Ishikawa (cell line): Measurements from ENCODE around the gene RDH8.

Experiments
- CEBPB ChIP-seq: IDR thresholded peaks from 2 replicates; pipeline ENCODE4 v1.6.1; 2012
- CREB1 ChIP-seq: IDR thresholded peaks from 2 replicates; pipeline ENCODE4 v1.6.1; 2012; ENCODE audit warnings: low read depth
- EGR1 ChIP-seq: IDR thresholded peaks from 2 replicates; pipeline ENCODE4 v1.6.1; 2012
- EP300 ChIP-seq: IDR thresholded peaks from 2 replicates; pipeline ENCODE4 v1.6.1; 2012; ENCODE audit warnings: borderline replicate concordance
- FOXM1 ChIP-seq: IDR thresholded peaks from 2 replicates; pipeline ENCODE4 v1.6.1; 2012; ENCODE audit warnings: low read depth, borderline replicate concordance
- NFIC ChIP-seq: IDR thresholded peaks from 2 replicates; pipeline ENCODE4 v1.6.1; 2012
- RAD21 ChIP-seq: IDR thresholded peaks from 2 replicates; pipeline ENCODE4 v1.6.1; 2012; ENCODE audit warnings: low read depth
- TAF1 ChIP-seq: IDR thresholded peaks from 2 replicates; pipeline ENCODE4 v1.6.1; 2012; ENCODE audit warnings: low read depth, mild to moderate bottlenecking
- TCF12 ChIP-seq: IDR thresholded peaks from 2 replicates; pipeline ENCODE4 v1.6.1; 2012; ENCODE audit warnings: low read depth
- TEAD4 ChIP-seq: IDR thresholded peaks from 2 replicates; pipeline ENCODE4 v1.6.1; 2012
- YY1 ChIP-seq: IDR thresholded peaks from 2 replicates; pipeline ENCODE4 v1.6.1; 2012; ENCODE audit warnings: low read depth
- ZBTB7A ChIP-seq: IDR thresholded peaks from 2 replicates; pipeline ENCODE4 v1.6.1; 2012; ENCODE audit warnings: low read depth
- TF ChIP-seq, protein P1 (sequence below): IDR thresholded peaks from 2 replicates; pipeline ENCODE4 v1.6.1; 2012
- TF ChIP-seq, protein P2 (sequence below): IDR thresholded peaks from 2 replicates; pipeline ENCODE4 v1.6.1; 2012; ENCODE audit warnings: low read depth, mild to moderate bottlenecking
- TF ChIP-seq, protein P3 (sequence below): IDR thresholded peaks from 2 replicates; pipeline ENCODE4 v1.6.1; 2012

RDH8 gene

DNA sequence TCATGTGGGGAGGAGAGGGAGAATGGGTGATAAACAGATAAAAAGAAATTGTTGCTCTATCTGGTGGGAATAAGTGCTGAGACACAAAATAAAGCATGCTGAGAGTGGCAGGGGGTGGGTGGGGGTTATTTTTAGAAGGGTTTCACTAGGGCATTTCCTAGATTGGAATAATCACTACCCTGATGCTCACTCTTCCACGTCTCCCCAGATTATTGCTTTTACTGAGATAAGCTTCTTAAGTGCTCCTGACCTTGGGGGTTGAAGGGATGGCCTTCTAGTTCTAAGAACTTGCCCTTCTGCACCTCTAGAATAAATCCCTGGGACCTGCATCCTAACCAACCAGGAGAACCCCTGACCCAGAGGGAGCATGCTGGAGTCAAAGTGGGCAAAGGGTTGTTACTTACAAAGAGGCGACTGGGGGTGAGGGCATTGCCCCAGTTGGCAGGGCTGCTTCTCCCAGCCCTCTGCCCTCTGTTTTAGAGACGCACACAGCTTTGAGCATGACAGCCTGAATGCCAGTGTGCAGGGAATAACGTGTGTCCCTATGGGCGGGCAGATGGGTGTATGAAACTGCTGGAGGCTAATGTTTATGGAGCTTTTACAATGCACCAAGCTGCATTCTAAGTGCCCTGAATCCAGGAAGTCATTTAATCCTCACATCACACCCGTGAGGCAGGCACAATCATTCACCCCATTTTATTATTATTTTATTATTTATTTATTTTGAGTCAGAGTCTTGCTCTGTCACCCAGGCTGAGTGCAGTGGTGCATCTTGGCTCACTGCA is 743 bp downstream of the RDH8 start:
- TF ChIP-seq FOXM1 (no peak), ZBTB7A (no peak), EP300 (no peak), TCF12 (no peak)
- TF ChIP-seq, protein P1, sequence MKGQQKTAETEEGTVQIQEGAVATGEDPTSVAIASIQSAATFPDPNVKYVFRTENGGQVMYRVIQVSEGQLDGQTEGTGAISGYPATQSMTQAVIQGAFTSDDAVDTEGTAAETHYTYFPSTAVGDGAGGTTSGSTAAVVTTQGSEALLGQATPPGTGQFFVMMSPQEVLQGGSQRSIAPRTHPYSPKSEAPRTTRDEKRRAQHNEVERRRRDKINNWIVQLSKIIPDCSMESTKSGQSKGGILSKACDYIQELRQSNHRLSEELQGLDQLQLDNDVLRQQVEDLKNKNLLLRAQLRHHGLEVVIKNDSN, result no peak

DNA sequence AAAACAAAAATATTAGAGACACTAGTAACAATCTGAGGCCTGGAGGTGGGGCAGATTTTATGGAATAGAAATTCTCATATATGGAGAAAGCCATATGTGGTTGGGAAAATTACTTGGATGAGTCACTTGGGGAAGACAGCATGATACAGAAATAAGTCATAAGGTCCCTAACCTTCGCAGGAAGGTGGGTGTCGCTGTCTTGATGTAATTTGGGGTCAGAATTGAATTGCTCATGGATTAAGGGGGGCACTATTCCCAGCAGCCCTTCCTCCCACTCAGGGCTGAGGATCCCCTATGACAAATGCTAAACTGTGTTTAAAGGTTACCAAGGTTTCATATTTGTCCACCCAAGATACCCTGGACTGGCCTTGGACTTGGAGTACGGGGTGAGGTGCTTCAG is 5.0 kb downstream of the RDH8 start:
- TF ChIP-seq, protein P2, sequence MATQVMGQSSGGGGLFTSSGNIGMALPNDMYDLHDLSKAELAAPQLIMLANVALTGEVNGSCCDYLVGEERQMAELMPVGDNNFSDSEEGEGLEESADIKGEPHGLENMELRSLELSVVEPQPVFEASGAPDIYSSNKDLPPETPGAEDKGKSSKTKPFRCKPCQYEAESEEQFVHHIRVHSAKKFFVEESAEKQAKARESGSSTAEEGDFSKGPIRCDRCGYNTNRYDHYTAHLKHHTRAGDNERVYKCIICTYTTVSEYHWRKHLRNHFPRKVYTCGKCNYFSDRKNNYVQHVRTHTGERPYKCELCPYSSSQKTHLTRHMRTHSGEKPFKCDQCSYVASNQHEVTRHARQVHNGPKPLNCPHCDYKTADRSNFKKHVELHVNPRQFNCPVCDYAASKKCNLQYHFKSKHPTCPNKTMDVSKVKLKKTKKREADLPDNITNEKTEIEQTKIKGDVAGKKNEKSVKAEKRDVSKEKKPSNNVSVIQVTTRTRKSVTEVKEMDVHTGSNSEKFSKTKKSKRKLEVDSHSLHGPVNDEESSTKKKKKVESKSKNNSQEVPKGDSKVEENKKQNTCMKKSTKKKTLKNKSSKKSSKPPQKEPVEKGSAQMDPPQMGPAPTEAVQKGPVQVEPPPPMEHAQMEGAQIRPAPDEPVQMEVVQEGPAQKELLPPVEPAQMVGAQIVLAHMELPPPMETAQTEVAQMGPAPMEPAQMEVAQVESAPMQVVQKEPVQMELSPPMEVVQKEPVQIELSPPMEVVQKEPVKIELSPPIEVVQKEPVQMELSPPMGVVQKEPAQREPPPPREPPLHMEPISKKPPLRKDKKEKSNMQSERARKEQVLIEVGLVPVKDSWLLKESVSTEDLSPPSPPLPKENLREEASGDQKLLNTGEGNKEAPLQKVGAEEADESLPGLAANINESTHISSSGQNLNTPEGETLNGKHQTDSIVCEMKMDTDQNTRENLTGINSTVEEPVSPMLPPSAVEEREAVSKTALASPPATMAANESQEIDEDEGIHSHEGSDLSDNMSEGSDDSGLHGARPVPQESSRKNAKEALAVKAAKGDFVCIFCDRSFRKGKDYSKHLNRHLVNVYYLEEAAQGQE, result no peak
- TF ChIP-seq TEAD4 (no peak), RAD21 (no peak), EGR1 (no peak), TCF12 (no peak), CREB1 (no peak), TAF1 (no peak)

DNA sequence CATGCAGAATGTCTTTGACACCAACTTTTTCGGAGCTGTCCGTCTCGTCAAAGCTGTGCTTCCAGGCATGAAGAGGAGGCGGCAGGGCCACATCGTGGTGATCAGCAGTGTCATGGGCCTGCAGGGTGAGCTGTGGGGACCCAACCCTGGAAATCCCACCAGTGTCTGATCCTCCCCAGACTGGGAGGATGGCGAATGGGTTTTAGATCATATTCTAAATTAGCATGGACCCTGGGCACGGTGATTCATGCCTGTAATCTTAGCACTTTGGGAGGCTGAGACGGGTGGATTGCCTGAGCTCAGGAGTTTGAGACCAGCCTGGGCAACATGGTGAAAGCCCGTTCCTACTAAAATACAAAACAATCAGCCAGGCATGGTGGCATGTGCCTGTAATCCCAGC is 5.5 kb downstream of the RDH8 start:
- no peak for TF ChIP-seq ZBTB7A
- TF ChIP-seq FOXM1, result no peak
- TF ChIP-seq RAD21, result no peak
- TF ChIP-seq EGR1, result no peak
- no peak for TF ChIP-seq TAF1
- TF ChIP-seq EP300, result no peak
- TF ChIP-seq NFIC, result no peak
- TF ChIP-seq, protein P3, sequence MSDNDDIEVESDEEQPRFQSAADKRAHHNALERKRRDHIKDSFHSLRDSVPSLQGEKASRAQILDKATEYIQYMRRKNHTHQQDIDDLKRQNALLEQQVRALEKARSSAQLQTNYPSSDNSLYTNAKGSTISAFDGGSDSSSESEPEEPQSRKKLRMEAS, result no peak
- no peak for TF ChIP-seq CEBPB
- TF ChIP-seq CREB1, result no peak
- TF ChIP-seq TCF12, result no peak
- no peak for TF ChIP-seq TEAD4
- TF ChIP-seq, protein P1, result no peak
- TF ChIP-seq, protein P2, result no peak
- no peak for TF ChIP-seq YY1

DNA sequence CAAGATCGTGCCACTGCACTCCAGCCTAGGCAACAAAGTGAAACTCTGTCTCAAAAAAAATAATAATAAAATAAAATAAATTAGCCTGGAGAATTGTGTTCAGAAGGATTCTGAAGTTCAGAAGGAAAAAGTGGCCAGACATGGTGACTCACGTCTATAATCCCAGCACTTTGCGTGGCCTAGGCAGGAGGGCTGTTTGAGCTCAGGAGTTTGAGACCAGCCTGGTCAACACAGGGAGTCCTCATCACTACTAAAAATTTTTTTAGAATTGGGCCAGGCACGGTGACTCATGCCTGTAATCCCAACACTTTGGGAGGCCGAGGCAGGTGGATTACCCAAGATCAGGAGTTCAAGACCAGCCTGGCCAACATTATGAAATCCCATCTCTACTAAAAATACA is 6.0 kb downstream of the RDH8 start:
- TF ChIP-seq, protein P3, result no peak
- TF ChIP-seq CEBPB (no peak), FOXM1 (no peak), NFIC (no peak), CREB1 (no peak), EP300 (no peak), TCF12 (no peak), TEAD4 (no peak), EGR1 (no peak)

DNA sequence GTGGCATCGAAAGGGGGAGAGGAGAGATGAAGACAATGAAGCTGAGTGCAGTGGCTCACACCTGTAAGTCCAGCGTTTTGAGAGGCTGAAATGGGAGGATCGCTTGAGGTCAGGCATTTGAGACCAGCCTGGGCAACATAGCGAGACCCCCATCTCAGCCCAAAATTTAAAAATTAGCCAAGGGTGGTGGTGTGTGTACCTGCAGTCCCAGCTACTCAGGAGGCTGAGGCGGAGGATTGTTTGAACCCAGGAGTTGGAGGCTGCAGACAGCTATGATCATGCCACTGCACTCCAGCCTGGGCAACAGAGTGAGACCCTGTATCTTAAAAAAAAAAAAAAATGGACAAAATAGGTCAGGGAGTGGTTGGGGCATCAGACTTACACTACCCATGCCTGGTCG is 7.6 kb downstream of the RDH8 start:
- TF ChIP-seq CREB1, result no peak
- TF ChIP-seq EP300, result no peak
- TF ChIP-seq, protein P3, result no peak
- TF ChIP-seq RAD21, result no peak
- no peak for TF ChIP-seq CEBPB
- no peak for TF ChIP-seq YY1
- TF ChIP-seq, protein P1, result no peak
- TF ChIP-seq TAF1, result no peak
- no peak for TF ChIP-seq ZBTB7A
- TF ChIP-seq, protein P2, result no peak
- no peak for TF ChIP-seq TCF12
- TF ChIP-seq NFIC, result no peak
- TF ChIP-seq FOXM1, result no peak
- TF ChIP-seq EGR1, result no peak
- no peak for TF ChIP-seq TEAD4
